HG02973 (cell line): ENCODE data around the gene PRXL2A.
"Not testable (repeated sequence)": the region's sequence is repeated elsewhere in the genome, so short reads cannot be mapped to it uniquely, and the experiment has no call there.

Source experiments
- ATAC-seq: cut with Tn5 transposase; IDR thresholded peaks from one replicate; pipeline ENCODE4 v1.9.1; 2021; ENCODE audit warnings: moderate library complexity; ENCODE audit not compliant: unreplicated experiment

Gene PRXL2A

DNA sequence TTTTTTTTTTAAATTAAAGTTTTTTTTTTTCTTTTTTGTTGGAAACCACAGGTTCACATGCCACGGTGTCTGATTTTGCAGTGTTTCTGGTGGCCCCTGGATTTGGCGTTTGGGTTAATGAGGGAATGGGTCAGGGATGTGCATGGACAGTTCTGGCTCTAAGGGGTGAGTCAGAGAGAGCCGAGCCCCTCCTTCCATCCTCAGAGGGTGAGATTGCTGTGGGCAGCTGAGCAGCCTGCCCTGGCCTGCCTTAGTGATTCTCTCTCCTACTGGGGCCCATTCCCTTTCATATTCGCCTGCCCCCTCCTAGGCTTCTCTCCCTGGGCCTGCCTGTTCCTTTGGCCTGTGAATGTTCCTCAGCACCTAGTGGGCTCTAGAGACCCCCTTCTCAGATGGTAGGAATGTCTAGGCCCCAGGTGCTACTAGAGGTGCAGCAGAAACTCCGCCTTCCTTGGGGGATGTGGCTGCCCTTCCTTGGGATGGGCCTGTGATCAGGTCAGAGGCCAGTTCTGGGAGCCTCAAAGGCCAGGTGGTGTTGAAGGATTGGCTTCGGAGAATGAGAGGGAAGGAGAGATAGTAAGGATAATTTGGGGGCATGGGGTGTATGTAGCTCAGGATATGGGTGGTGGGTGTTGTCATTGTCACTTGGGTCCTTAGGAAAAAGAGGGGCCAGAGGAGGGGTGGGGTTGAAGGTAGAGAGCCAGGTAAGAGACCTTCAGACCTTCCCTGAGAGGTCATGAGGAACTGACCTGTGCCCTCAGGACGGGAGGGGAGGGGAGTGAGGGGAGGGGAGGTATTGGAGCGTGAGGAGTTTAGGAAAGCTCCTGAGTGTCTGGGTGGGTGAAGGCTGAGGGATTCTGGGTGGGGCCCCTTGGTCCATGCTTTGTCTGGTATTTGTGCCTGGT, 65.6 kb downstream of the PRXL2A start:
- no peak for ATAC-seq

DNA sequence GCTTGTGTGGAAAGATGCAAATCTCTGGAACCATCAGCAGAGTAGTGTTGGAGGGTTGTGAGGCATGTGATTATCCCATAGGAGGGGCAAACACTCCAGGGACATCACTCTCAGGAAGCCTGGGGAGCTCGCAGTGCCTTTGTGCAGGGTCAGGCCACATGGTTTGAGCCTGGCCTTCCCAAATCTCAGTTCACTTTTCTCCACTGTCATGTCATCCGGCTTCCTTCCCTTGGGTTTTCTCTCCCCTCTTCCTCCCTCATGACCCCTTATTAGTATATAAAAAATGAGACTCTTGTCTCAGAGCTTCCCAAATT, 66.2 kb downstream of the PRXL2A start:
- no peak for ATAC-seq

DNA sequence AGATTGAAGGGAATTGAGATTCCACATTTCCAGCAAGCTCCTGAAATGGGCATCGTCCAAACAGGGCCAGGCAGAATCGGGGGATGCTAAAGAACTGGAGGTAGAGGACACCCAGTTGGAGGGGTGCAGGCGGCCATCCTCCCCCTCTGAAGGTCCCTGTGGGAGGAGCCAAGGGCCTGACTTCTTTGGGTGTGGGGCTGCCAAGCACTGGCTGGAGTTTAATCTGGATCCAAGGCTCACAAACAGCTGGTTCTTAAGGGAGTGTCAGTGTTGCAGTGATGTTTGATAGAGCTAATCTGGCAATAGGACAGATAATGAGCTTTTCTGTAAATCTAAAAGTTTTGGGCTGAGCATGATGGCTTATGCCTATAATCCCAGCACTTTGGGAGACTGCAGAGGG, 66.6 kb downstream of the PRXL2A start:
- no peak for ATAC-seq

DNA sequence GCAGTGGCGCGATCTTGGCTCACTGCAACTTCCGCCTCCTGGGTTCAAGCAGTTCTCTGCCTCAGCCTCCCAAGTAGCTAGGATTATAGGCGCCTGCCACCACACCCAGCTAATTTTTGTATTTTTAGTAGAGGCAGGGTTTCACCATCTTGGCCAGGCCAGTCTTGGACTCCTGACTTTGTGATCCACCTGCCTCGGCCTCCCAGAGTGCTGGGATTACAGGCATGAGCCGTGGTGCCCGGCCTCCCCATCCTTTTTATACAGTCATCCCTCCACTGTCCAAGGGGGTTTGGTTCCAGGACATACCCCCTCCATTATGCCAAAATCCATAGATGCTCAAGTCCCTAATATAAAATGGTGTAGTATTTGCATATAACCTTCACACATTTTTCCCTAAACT, 67.3 kb downstream of the PRXL2A start:
- not testable (repeated sequence) for ATAC-seq

DNA sequence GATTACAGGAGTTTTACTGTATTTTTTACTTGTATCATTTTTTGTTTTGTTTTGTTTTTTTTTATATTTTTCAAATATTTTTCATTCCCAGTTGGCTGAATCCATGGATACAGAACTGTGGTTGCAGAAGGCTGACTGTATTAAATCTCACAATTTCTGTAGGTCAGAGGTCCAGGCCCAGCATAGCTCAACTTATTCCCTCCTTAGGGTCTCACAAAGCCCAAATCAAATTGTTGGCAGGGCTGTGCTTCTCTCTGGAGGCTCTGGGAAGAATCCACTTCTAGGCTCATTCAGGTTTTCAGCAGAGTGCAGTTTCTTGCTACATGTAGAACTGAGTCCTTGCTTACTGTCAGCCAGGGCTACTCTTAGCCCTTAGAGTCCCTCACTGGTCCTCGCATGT, 68.3 kb downstream of the PRXL2A start:
- ATAC-seq = no peak

- no peak for ATAC-seq
Observed at GRCh38 chr10:80477813-80478212, 69.5 kb downstream of the PRXL2A start.

DNA sequence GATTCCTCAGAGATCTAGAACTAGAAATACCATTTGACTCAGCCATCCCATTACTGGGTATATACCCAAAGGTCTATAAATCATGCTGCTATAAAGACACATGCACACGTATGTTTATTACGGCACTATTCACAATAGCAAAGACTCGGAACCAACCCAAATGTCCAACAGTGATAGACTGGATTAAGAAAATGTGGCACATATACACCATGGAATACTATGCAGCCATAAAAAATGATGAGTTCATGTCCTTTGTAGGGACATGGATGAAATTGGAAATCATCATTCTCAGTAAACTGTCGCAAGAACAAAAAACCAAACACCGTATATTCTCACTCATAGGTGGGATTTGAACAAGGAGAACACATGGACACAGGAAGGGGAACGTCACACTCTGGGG, 72.0 kb downstream of the PRXL2A start:
- ATAC-seq = not testable (repeated sequence)

DNA sequence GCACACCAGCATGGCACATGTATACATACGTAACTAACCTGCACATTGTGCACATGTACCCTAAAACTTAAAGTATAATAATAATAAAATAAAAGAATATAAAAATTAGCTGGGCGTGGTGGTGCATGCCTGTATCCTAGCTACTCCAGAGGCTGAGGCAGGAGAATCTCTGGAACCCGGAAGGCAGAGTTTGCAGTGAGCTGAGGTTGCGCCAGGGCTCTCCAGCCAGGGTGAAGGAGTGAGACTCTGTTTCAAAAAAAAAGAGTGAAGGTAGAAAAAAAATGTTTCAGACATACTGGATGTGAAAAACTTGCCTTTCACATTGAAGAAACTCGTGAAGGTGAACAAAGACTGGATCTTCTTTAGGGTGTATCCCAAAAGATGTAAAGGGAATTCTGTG, 72.5 kb downstream of the PRXL2A start:
- ATAC-seq = no peak

GRCh38 chr10:80484243-80484642, 75.9 kb downstream of the PRXL2A start:
- ATAC-seq = no peak

- no peak for ATAC-seq
Observed at GRCh38 chr10:80484676-80485075, 76.3 kb downstream of the PRXL2A start.

DNA sequence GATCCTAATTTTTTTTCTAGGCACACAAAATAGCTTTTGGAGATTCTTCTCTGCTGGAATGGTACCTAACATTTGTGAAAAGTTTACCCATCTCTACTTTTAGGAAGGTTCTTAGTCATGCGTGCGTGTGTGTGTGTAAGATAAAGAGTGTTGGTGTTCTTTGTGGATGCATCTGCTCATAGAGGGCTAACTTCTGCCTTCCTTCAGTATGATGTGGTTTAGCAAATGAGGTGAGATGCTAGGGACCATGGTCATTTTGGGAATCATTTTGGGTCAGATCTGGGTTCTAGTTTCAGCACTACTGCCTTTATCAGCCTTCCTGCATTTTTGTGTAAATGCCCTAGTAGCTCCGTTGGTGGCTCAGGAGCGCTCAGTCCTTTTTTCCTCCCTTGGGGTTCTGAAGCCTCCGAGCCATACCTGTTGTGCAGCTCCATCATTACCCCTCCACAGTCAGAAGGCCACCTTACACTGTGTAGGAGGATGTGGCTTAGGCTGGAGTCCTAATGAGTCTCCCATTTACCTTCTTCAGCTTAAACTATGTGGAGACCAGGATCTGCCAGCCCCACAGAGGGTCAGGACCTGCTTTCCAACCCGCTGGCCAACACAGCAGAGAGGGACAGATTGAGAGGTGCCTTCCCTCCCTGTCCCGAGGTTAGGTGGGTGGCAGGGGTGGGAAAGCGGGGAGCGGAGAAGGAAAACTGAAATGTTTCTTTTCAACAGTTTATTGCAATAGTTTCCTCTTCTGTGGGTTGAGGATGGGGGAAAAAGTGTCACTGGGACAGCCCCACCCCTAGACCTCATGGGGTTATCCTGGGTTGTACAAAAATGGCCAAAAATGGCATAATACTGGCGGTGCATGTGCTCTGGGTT, 77.0 kb downstream of the PRXL2A start:
- ATAC-seq = no peak

- no peak for ATAC-seq
Observed at GRCh38 chr10:80485946-80486764, 77.8 kb downstream of the PRXL2A start.
